ENCODE results near the gene LARP4B.

Gene LARP4B

GRCh38 chr10:804787-805619, 126.5 kb downstream of the LARP4B start:
- no peak for DNase-seq

GRCh38 chr10:804191-804781, 127.2 kb downstream of the LARP4B start:
- no peak for DNase-seq

GRCh38 chr10:803041-803741, 128.3 kb downstream of the LARP4B start:
- no peak for DNase-seq

GRCh38 chr10:802506-802905, 129.0 kb downstream of the LARP4B start:
- no peak for DNase-seq

GRCh38 chr10:797179-797578, 134.3 kb downstream of the LARP4B start:
- DNase-seq = no peak

GRCh38 chr10:796233-796632, 135.3 kb downstream of the LARP4B start:
- no peak for DNase-seq

GRCh38 chr10:794382-794956, 137.0 kb downstream of the LARP4B start:
- no peak for DNase-seq

GRCh38 chr10:792792-793100, 138.8 kb downstream of the LARP4B start:
- no peak for DNase-seq

GRCh38 chr10:792083-792791, 139.3 kb downstream of the LARP4B start:
- DNase-seq = no peak

GRCh38 chr10:791639-792038, 139.9 kb downstream of the LARP4B start:
- DNase-seq = no peak

GRCh38 chr10:790821-791551, 140.5 kb downstream of the LARP4B start:
- no peak for DNase-seq

GRCh38 chr10:789831-790701, 141.4 kb downstream of the LARP4B start:
- DNase-seq = no peak

GRCh38 chr10:788796-789748, 142.4 kb downstream of the LARP4B start:
- no peak for DNase-seq

- DNase-seq = no peak
Observed at GRCh38 chr10:787933-788651, 143.4 kb downstream of the LARP4B start.

GRCh38 chr10:786633-787474, 144.7 kb downstream of the LARP4B start:
- no peak for DNase-seq

GRCh38 chr10:785861-786214, 145.7 kb downstream of the LARP4B start:
- DNase-seq = no peak

- no peak for DNase-seq
Observed at GRCh38 chr10:785089-785860, 146.2 kb downstream of the LARP4B start.

All from NCI-H2081 treated with DMSO at 0.1 percent for 48 hours (cell line).